ENCODE results near the gene GTF3C2.

GTF3C2 gene

GRCh38 chr2:27291865-27292264 lies 64.7 kb downstream of the GTF3C2 start:
- no peak for DNase-seq

GRCh38 chr2:27290549-27290948 lies 66.0 kb downstream of the GTF3C2 start:
- DNase-seq, result no peak

- no peak for DNase-seq
Measured at GRCh38 chr2:27288610-27289009, 68.0 kb downstream of the GTF3C2 start.

GRCh38 chr2:27285481-27285880 lies 71.1 kb downstream of the GTF3C2 start:
- DNase-seq, result no peak

- DNase-seq, result no peak
Measured at GRCh38 chr2:27284996-27285395, 71.6 kb downstream of the GTF3C2 start.

GRCh38 chr2:27282892-27283291 lies 73.7 kb downstream of the GTF3C2 start:
- DNase-seq, result no peak

- DNase-seq, result no peak
Measured at GRCh38 chr2:27281855-27282559, 74.6 kb downstream of the GTF3C2 start, which contains the start of gene TRIM54. Gene TRIM54, plus strand, starts transcription at chr2:27282429. Its CDS starts 303 bp downstream, at chr2:27282732.

- no peak for DNase-seq
Measured at GRCh38 chr2:27281442-27281841, 75.1 kb downstream of the GTF3C2 start.

GRCh38 chr2:27280826-27281225 lies 75.7 kb downstream of the GTF3C2 start:
- DNase-seq, result no peak

- no peak for DNase-seq
Measured at GRCh38 chr2:27278010-27278409, 78.6 kb downstream of the GTF3C2 start.
